Non-pigmented ciliary epithelial cell (primary cell): Measurements from ENCODE around the gene OXSR1.
"Not testable (repeated sequence)": the region's sequence is repeated elsewhere in the genome, so short reads cannot be mapped to it uniquely, and the experiment has no call there.

ENCODE experiments used
- DNase-seq: peaks from one replicate; pipeline ENCODE4 v3.0.0-alpha.2; 2010; ENCODE audit warnings: low read depth

OXSR1 gene

GRCh38 chr3:38127611-38128302 lies 37.6 kb upstream of the OXSR1 start:
- no peak for DNase-seq

- no peak for DNase-seq
Observed at GRCh38 chr3:38128303-38128655, 37.1 kb upstream of the OXSR1 start.

GRCh38 chr3:38129058-38129457 lies 36.3 kb upstream of the OXSR1 start:
- no peak for DNase-seq

GRCh38 chr3:38130631-38131065 lies 34.7 kb upstream of the OXSR1 start:
- DNase-seq = no peak

- DNase-seq = no peak
Observed at GRCh38 chr3:38131621-38132369, 33.5 kb upstream of the OXSR1 start.

GRCh38 chr3:38133209-38133556 lies 32.2 kb upstream of the OXSR1 start:
- no peak for DNase-seq

GRCh38 chr3:38133557-38134405 lies 31.6 kb upstream of the OXSR1 start:
- no peak for DNase-seq

- not testable (repeated sequence) for DNase-seq
Observed at GRCh38 chr3:38134517-38135143, 30.7 kb upstream of the OXSR1 start.

GRCh38 chr3:38135621-38136277 lies 29.6 kb upstream of the OXSR1 start:
- not testable (repeated sequence) for DNase-seq

- DNase-seq = no peak
Observed at GRCh38 chr3:38136393-38136776, 29.0 kb upstream of the OXSR1 start.

GRCh38 chr3:38136777-38137614 lies 28.3 kb upstream of the OXSR1 start, which contains the start of gene ACAA1:
ACAA1 (minus strand) TSS chr3:38137127; CDS start chr3:38137035, 92 bp downstream.
- DNase-seq = peak; percentile 96

- no peak for DNase-seq
Observed at GRCh38 chr3:38137615-38138348, 27.6 kb upstream of the OXSR1 start.

- no peak for DNase-seq
Observed at GRCh38 chr3:38138349-38139190, 26.8 kb upstream of the OXSR1 start, which contains the start of gene MYD88. MYD88 (plus strand) TSS chr3:38138661; CDS start chr3:38138701, 40 bp downstream.

- DNase-seq = no peak
Observed at GRCh38 chr3:38139191-38139590, 26.1 kb upstream of the OXSR1 start.

GRCh38 chr3:38139652-38140051 lies 25.7 kb upstream of the OXSR1 start:
- no peak for DNase-seq

- DNase-seq = no peak
Observed at GRCh38 chr3:38140326-38141172, 24.8 kb upstream of the OXSR1 start.

GRCh38 chr3:38141173-38141951 lies 24.0 kb upstream of the OXSR1 start:
- no peak for DNase-seq
